Measurements from ENCODE around the gene ADARB1. TPM values are rescaled to one million over a fixed set of nuclear protein-coding genes. Genes with fewer than 3 reads are reported as not detected.

Gene ADARB1
- total RNA-seq, 1 donor from 2014 or later, result 25.8 TPM

DNA sequence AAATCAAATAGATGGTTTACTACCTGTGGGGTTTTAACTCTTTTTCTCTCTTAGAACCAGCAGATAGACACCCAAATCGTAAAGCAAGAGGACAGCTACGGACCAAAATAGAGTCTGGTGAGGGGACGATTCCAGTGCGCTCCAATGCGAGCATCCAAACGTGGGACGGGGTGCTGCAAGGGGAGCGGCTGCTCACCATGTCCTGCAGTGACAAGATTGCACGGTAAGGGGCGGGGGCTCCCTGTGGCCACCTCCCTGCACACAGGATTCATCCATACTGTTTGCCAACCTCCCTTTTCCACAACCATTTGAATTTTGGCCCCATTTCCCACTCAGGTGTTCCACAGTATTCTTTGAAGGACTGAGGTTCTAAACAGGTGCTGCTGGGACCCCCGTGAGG, 110.5 kb downstream of the ADARB1 start:
- Histone ChIP-seq H3K4me3 (ENCODE audit: insufficient read depth, low read depth, low read length) (no peak overlapping the region), H3K4me1 (ENCODE audit: insufficient read depth, low read length) (no peaks in the 10 kb centered on the region), H3K79me2 (ENCODE audit: insufficient read depth, low read length) (no peaks in the 10 kb centered on the region), H3K27me3 (ENCODE audit: insufficient read depth, low read length) (no peaks in the 10 kb centered on the region), H3K9me3 (ENCODE audit: insufficient read depth, low read depth, low read length) (peaks cover 7% of the 10 kb centered on the region), H3K36me3 (ENCODE audit: insufficient read depth, low read length) (peaks cover 20% of the 10 kb centered on the region), H4K20me1 (ENCODE audit: insufficient read depth, low read length) (no peaks in the 10 kb centered on the region), H3K9ac (ENCODE audit: low read length) (no peak overlapping the region), H2AFZ (ENCODE audit: low read depth, low read length) (no peak overlapping the region), H3K27ac (ENCODE audit: low read depth, low read length) (no peak overlapping the region), H3K4me2 (ENCODE audit: low read length) (no peak overlapping the region)
- peaks cover 24% of the 10 kb centered on the region for H3K9me3 Mint-ChIP-seq (ENCODE audit: unreplicated experiment)
- no peak for TF ChIP-seq EZH2 (IDR thresholded peaks at IDR 0.05; ENCODE audit: insufficient read depth, low read length)
- TF ChIP-seq, protein P1, sequence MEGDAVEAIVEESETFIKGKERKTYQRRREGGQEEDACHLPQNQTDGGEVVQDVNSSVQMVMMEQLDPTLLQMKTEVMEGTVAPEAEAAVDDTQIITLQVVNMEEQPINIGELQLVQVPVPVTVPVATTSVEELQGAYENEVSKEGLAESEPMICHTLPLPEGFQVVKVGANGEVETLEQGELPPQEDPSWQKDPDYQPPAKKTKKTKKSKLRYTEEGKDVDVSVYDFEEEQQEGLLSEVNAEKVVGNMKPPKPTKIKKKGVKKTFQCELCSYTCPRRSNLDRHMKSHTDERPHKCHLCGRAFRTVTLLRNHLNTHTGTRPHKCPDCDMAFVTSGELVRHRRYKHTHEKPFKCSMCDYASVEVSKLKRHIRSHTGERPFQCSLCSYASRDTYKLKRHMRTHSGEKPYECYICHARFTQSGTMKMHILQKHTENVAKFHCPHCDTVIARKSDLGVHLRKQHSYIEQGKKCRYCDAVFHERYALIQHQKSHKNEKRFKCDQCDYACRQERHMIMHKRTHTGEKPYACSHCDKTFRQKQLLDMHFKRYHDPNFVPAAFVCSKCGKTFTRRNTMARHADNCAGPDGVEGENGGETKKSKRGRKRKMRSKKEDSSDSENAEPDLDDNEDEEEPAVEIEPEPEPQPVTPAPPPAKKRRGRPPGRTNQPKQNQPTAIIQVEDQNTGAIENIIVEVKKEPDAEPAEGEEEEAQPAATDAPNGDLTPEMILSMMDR (IDR thresholded peaks at IDR 0.05; ENCODE audit: insufficient read depth, low read depth, low read length), result no peak
- no peaks in the 10 kb centered on the region for H3K4me1 Mint-ChIP-seq (ENCODE audit: low read depth, unreplicated experiment)
- no peak for FAIRE-seq
- H3K27me3 Mint-ChIP-seq (ENCODE audit: low read depth, unreplicated experiment), result no peaks in the 10 kb centered on the region
- DNase-seq (ENCODE audit: low read depth), result no peak
- peaks cover 41% of the 10 kb centered on the region for H3K36me3 Mint-ChIP-seq (ENCODE audit: low read depth, unreplicated experiment)
- no peak overlapping the region for H3K27ac Mint-ChIP-seq (ENCODE audit: unreplicated experiment)
- no peak overlapping the region for H3K4me3 Mint-ChIP-seq (ENCODE audit: unreplicated experiment)

DNA sequence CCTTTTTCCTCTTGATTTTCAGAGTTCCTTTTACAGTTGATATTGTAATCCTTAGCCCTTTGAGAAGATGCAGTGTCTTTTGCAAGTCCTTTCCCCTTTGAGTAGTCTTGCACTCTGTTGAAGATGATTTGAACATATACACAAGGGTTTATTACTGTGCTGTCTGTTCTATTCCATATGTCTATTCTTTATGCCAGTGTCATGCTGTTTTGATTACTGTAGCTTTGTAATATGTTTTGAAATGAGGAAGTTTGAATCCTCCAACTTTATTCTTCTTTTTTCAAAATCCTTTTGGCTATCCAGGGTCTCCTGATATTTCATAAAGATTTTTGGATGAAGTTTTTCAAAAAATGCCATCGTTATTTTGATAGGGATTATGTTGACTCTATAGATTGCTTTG, 112.3 kb downstream of the ADARB1 start:
- Mint-ChIP-seq H3K9me3 (ENCODE audit: unreplicated experiment) (peaks cover 28% of the 10 kb centered on the region), H3K27ac (ENCODE audit: unreplicated experiment) (no peak overlapping the region), H3K27me3 (ENCODE audit: low read depth, unreplicated experiment) (no peaks in the 10 kb centered on the region), H3K36me3 (ENCODE audit: low read depth, unreplicated experiment) (peaks cover 40% of the 10 kb centered on the region), H3K4me3 (ENCODE audit: unreplicated experiment) (no peak overlapping the region), H3K4me1 (ENCODE audit: low read depth, unreplicated experiment) (no peaks in the 10 kb centered on the region)
- DNase-seq (ENCODE audit: low read depth) (no peak), FAIRE-seq (no peak)
- Histone ChIP-seq H3K4me2 (ENCODE audit: low read length) (no peak overlapping the region), H2AFZ (ENCODE audit: low read depth, low read length) (no peak overlapping the region), H3K79me2 (ENCODE audit: insufficient read depth, low read length) (no peaks in the 10 kb centered on the region), H3K27me3 (ENCODE audit: insufficient read depth, low read length) (no peaks in the 10 kb centered on the region), H3K9ac (ENCODE audit: low read length) (no peak overlapping the region), H3K36me3 (ENCODE audit: insufficient read depth, low read length) (peaks cover 20% of the 10 kb centered on the region), H3K27ac (ENCODE audit: low read depth, low read length) (no peak overlapping the region), H3K4me1 (ENCODE audit: insufficient read depth, low read length) (no peaks in the 10 kb centered on the region), H3K4me3 (ENCODE audit: insufficient read depth, low read depth, low read length) (no peak overlapping the region), H4K20me1 (ENCODE audit: insufficient read depth, low read length) (no peaks in the 10 kb centered on the region), H3K9me3 (ENCODE audit: insufficient read depth, low read depth, low read length) (peaks cover 7% of the 10 kb centered on the region)
- TF ChIP-seq, protein P1 (IDR thresholded peaks at IDR 0.05; ENCODE audit: insufficient read depth, low read depth, low read length), result no peak
- no peak for TF ChIP-seq EZH2 (IDR thresholded peaks at IDR 0.05; ENCODE audit: insufficient read depth, low read length)

DNA sequence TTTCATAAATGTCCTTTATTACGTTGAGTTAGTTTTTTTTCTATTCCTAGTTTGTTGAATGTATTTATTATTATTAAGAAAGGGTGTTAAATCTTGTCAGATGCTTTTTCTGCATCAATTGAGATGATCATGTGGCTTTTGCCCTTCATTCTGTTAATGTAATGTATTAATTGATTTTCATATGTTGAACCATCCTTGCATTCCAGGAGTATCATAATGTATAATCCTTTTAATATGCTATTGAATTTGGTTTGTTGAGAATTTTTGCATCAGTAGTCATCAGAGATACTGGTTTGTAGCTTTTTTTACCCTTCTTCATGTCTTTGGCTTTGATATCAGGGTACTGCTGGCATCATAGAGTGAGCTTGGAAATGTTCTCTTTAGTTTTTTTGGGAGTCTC, 113.3 kb downstream of the ADARB1 start:
- no peak for FAIRE-seq
- no peaks in the 10 kb centered on the region for H3K27me3 Mint-ChIP-seq (ENCODE audit: low read depth, unreplicated experiment)
- peaks cover 15% of the 10 kb centered on the region for H3K36me3 ChIP-seq (ENCODE audit: insufficient read depth, low read length)
- peaks cover 7% of the 10 kb centered on the region for H3K9me3 ChIP-seq (ENCODE audit: insufficient read depth, low read depth, low read length)
- peaks cover 28% of the 10 kb centered on the region for H3K9me3 Mint-ChIP-seq (ENCODE audit: unreplicated experiment)
- TF ChIP-seq, protein P1 (IDR thresholded peaks at IDR 0.05; ENCODE audit: insufficient read depth, low read depth, low read length), result no peak
- no peak for TF ChIP-seq EZH2 (IDR thresholded peaks at IDR 0.05; ENCODE audit: insufficient read depth, low read length)
- no peaks in the 10 kb centered on the region for H3K4me1 ChIP-seq (ENCODE audit: insufficient read depth, low read length)
- DNase-seq (ENCODE audit: low read depth), result no peak
- no peak overlapping the region for H3K4me2 ChIP-seq (ENCODE audit: low read length)
- H3K27ac Mint-ChIP-seq (ENCODE audit: unreplicated experiment), result no peak overlapping the region
- H3K79me2 ChIP-seq (ENCODE audit: insufficient read depth, low read length), result no peaks in the 10 kb centered on the region
- H3K9ac ChIP-seq (ENCODE audit: low read length), result no peak overlapping the region
- H3K36me3 Mint-ChIP-seq (ENCODE audit: low read depth, unreplicated experiment), result peaks cover 41% of the 10 kb centered on the region
- no peaks in the 10 kb centered on the region for H3K4me1 Mint-ChIP-seq (ENCODE audit: low read depth, unreplicated experiment)
- H2AFZ ChIP-seq (ENCODE audit: low read depth, low read length), result no peak overlapping the region
- no peak overlapping the region for H3K4me3 ChIP-seq (ENCODE audit: insufficient read depth, low read depth, low read length)
- no peak overlapping the region for H3K4me3 Mint-ChIP-seq (ENCODE audit: unreplicated experiment)
- no peaks in the 10 kb centered on the region for H4K20me1 ChIP-seq (ENCODE audit: insufficient read depth, low read length)
- H3K27me3 ChIP-seq (ENCODE audit: insufficient read depth, low read length), result no peaks in the 10 kb centered on the region
- H3K27ac ChIP-seq (ENCODE audit: low read depth, low read length), result no peak overlapping the region

Data from astrocyte (in vitro differentiated cells and primary cell).